NCI-H1436 treated with DMSO at 0.1 percent for 48 hours (cell line): ENCODE results near the gene ZIC2.

Experiments used
- DNase-seq: peaks from one replicate; lab custom pipeline; 2025; lab: John Stamatoyannopoulos, UW

The ZIC2 gene

DNA sequence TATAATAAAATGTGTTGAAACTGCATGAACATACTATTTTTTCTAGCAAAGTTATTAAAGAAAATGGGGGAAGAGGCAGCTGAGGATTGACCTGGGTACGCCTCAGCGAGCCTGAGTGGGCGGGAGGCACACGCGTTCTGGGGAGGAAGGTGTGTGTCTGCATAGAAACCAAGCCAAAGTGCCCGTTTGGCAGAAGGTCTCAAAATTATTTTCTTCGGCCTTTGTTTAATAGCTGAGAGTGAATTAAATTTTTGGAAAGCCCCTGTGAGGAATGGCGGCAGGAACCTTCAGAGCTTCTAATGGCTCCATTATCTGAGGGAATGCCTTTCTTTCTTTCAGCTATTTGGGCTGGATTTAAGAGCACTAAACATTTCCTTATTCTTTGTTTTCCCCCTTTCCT, 5.2 kb downstream of the ZIC2 start:
- DNase-seq = no peak

DNA sequence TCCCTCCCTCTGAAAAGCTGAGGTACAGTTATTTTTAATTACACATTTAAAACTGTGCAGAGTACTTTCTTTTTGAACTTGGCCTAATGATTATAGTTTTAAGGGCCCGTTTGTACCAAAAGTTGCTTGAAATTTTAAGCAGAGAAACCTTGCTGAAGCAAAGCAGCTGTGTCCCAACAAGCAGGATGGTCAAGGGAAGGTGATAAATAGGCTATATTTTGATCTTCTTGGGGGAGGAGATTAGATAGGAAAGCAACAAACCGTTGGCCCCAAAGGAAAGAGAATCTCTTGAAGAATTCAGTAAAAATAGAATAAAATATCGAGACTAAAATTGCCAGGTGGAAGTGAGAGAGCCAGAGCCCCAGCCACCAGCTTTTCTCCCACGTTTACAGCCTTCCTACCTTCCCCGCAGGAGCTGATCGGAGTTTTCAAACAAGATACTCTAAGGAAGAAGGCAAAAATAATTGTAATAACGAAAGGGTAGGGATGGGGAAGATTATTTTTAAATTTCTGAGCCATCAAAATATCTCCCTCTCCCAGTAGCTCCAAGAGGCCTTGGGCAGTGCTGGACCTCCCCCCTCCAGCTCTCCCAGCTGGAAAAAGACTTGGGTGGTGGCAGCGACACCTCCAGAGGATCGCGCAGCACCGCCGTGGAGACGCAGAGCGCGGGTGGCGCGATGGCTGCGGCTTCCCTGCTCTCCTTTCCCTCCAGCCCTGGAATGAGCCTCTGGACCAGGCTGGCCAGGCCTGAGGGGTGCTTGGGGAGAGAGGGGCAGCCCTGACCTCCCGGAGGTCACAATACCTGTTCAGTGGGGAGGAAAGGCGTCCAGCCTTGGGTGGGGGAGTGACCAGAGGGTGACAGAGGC, 5.8 kb downstream of the ZIC2 start:
- no peak for DNase-seq

- no peak for DNase-seq
These were observed 7.1 kb downstream of the ZIC2 start for GRCh38 chr13:99988529-99989275.

DNA sequence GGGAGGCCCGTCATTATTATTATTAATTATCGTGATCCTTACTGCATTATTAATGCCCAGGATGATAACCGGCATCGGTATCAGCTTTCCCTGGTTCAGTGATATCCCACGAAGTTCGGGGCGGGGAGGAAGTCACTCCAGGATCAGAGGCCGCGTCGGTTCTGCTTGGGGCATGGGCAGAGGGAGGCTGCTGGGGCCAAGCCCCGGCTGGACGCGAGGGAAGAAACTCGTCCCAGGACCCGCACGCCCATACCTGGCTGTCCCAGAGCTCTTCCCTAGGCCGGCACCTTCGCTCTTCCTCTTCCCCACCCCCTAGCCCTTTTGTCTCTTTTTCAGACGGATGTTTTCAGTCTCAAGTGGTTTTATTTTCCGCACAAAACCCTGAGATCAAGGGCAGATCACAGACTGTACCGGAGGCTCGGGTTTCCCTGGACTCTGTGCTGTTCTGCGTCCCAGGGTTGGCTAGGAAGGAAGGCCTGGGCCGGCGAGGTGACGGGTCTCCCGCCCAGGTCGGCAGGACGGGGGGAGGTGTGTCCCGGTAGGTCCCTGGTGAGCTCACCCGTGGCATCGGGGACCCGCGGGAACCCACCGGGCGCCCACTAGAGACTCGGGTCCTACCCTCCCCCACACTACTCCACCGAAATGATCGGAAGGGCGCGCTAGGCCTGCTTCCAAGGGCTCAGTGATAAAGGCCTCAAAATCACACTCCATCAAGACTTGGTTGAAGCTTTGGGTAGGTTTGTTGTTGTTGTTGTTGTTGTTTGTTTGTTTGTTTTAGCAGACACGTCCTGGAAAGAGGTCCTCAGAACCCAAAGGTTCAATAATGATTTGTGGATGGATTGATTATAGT, 7.9 kb downstream of the ZIC2 start:
- no peak for DNase-seq

GRCh38 chr13:99990126-99990977, 8.8 kb downstream of the ZIC2 start:
- DNase-seq = no peak

- no peak for DNase-seq
These were observed 9.6 kb downstream of the ZIC2 start for GRCh38 chr13:99991013-99991827.

DNA sequence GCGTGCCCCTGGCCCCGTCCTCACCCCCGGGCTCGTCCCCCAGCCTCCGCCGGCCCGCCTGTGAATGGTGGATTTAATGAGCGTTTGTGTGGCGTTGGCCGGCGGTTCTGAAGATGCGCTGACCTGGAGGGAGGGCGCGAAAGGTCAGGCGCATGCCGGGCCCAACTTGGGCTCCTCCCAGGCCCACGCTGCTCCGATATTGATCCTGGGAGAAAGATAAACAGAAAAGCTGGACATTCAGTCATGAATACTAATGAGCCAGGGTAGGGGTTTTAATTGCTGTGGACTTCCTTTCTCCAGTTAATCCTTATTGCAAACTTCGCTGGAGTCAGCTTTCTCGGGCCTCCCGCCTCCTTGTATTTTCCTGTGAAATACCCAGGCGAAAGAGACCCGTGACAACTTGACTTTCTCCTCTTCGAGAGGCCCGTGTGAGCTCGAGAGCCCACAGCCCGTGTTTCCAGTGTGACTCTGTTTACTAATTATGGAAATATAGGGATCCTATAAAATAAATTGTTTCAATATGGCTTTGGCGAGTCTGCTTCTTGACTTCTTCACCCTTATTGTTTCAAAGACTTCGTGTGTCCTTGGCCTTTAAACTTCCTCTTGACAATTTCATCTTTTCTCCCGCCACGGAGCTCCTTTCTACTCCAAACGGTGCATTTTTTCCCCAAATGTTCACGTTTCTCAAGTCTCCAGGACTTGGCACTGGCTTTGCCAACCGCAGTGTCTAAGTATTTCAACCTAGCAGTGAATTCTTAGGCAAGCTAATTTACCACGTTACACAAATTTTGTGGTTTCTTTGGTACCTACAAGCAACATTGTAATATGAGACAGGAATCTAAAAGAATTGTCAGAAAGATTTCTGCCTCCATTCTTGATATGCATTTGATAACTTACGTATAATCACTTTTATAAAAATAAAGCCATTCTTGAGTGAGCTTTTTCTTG, 10.5 kb downstream of the ZIC2 start:
- DNase-seq = no peak

DNA sequence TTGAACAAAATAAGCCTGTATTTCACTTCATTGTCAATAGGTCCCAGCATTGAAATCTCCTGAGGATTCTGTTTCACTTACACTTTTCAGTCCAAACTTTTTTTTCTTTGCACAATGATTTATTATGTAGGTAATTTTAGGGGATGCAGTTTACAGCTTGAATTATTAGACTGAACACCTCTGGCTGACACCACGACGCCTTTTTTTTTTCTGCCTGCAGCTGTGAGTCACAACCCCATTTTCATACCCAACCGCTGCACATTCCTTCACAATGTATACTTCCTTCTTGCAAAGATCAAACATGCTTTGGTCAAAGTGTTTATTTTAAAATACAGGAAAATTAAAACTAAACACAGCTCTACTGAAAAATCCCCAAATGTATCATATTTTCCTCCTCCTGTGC, 11.4 kb downstream of the ZIC2 start:
- DNase-seq = no peak

DNA sequence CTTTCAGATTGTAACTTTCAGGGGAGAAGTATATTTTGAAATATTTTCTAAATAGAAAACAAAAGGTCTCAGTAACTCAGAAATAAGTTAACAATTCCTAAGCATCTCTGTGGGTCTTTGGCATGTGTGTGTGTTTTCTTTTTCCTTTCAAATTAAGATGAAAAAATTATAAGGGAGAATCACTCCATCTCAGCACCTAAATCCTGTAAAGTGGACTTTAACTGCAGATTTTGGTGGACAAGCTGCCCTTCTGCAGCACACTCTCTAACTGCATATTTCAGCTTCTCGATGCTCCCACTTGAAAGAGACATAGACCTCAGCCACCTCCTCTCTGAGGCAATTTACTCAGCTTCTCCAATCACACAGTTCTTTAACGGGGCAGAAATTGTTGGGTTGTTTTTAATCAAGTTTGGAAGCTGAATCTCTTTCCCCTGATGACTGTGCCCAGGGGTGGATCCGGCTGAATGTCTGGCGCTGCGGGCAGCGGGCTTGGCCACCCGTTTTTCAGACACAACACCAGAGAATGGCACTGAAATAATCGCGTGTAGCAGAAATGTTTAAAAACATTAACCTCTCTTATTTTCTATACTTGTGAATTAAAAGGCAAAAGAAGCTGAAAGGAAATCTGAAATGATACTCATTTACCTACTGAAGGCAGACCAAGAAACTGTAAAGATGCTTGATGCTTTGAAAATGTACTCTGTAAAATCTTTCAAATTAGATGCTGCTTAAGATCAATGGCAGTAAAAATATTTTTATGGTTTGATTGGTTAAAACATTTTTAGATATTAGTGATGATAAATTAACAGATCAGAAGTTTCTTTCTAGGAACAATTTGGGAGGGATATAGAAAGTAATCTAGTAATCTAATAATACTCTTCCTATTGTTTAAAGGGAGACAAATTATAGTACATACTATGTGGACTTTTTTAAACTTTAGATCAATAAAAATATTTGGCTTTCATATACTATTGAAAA, 12.4 kb downstream of the ZIC2 start:
- no peak for DNase-seq

- DNase-seq = no peak
These were observed 13.0 kb downstream of the ZIC2 start for GRCh38 chr13:99994638-99995020.

- no peak for DNase-seq
These were observed 13.6 kb downstream of the ZIC2 start for GRCh38 chr13:99995104-99995588.

- no peak for DNase-seq
These were observed 14.2 kb downstream of the ZIC2 start for GRCh38 chr13:99995589-99996380.

DNA sequence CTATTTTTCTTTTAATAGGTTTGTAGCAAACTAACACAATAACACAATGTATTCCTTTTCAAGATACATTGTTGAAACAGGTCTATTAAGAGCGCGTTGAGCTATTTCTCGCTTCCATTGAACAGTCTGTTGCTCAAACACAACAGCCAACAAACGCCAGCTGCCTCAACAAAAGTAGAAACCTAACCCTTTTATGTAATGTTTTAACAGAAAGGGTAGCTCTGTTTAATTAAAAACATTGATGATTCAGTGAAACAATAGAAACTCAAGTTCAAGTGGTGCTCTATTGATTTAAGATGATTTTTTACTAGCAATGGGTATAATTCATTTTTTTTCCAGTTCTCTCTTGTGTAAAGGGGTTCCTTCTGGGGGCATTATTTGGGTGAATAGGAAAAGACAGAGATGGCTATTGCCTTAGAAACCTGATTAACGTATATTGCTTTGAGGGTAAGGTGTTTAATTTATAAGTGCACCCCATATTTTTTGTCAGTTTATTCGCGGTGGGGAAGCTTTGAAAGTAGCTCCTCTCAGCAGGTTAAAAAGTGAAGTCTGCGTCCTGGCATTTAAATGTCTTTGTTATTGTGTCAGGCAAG, 14.9 kb downstream of the ZIC2 start:
- no peak for DNase-seq

- no peak for DNase-seq
These were observed 16.2 kb downstream of the ZIC2 start for GRCh38 chr13:99997702-99998214.

GRCh38 chr13:99998261-99998660, 16.7 kb downstream of the ZIC2 start:
- no peak for DNase-seq

- no peak for DNase-seq
These were observed 33.0 kb downstream of the ZIC2 start for GRCh38 chr13:100014621-100015020.
